ENCODE data around the gene KIF6. TPM values are rescaled to one million over a fixed set of nuclear protein-coding genes. Genes with fewer than 3 reads are reported as not detected.

Gene KIF6
- total and polyA plus RNA-seq, 5 donors: 0.25 to 1.4 (median 0.43) TPM

- Histone ChIP-seq H3K27me3 (ENCODE audit: control insufficient read depth, insufficient read depth) (no peaks in the 10 kb centered on the region), H3K9me3 (ENCODE audit: control insufficient read depth, low read length) (no peaks in the 10 kb centered on the region), H3K4me3 (ENCODE audit: low read length) (no peak overlapping the region), H3K27ac (ENCODE audit: low read length) (no peak overlapping the region), H3K4me1 (ENCODE audit: control insufficient read depth, insufficient read depth, low read length) (no peaks in the 10 kb centered on the region)
- DNase-seq: no peak
- 87% methylated on average over 2 of the region's 2 CpGs for WGBS
- intact Hi-C loops (cut with DNase I): no loop called here
- ATAC-seq: no peak
These were observed 67.7 kb downstream of the KIF6 start for GRCh38 chr6:39657355-39658135.

- no peaks in the 10 kb centered on the region for H3K27me3 ChIP-seq (ENCODE audit: control insufficient read depth, insufficient read depth)
- H3K9me3 ChIP-seq (ENCODE audit: control insufficient read depth, low read length): no peaks in the 10 kb centered on the region
- ATAC-seq (no peak), DNase-seq (no peak)
- intact Hi-C loops (cut with DNase I): no loop called here
- H3K4me1 ChIP-seq (ENCODE audit: control insufficient read depth, insufficient read depth, low read length): no peaks in the 10 kb centered on the region
- H3K4me3 ChIP-seq (ENCODE audit: low read length): no peak overlapping the region
- no peak overlapping the region for H3K27ac ChIP-seq (ENCODE audit: low read length)
- 64% methylated on average over 1 of the region's 1 CpG for WGBS
These were observed 71.1 kb downstream of the KIF6 start for GRCh38 chr6:39654121-39654520.

GRCh38 chr6:39653612-39654011 lies 71.6 kb downstream of the KIF6 start:
- intact Hi-C loops (cut with DNase I): no loop called here
- DNase-seq: no peak

GRCh38 chr6:39649996-39650395 lies 75.2 kb downstream of the KIF6 start:
- no peaks in the 10 kb centered on the region for H3K27me3 ChIP-seq (ENCODE audit: control insufficient read depth, insufficient read depth)
- no peaks in the 10 kb centered on the region for H3K4me1 ChIP-seq (ENCODE audit: control insufficient read depth, insufficient read depth, low read length)
- no peak overlapping the region for H3K4me3 ChIP-seq (ENCODE audit: low read length)
- intact Hi-C loops (cut with DNase I): no loop called here
- DNase-seq (no peak), ATAC-seq (no peak)
- H3K9me3 ChIP-seq (ENCODE audit: control insufficient read depth, low read length): no peaks in the 10 kb centered on the region
- no peak overlapping the region for H3K27ac ChIP-seq (ENCODE audit: low read length)
- WGBS: 59% methylated on average over 2 of the region's 2 CpGs

More at GRCh38 chr6:39653612-39654011, 71.6 kb downstream of the KIF6 start:
- Histone ChIP-seq H3K9me3 (ENCODE audit: control insufficient read depth, low read length) (no peaks in the 10 kb centered on the region), H3K27me3 (ENCODE audit: control insufficient read depth, insufficient read depth) (no peaks in the 10 kb centered on the region), H3K4me3 (ENCODE audit: low read length) (no peak overlapping the region), H3K4me1 (ENCODE audit: control insufficient read depth, insufficient read depth, low read length) (no peaks in the 10 kb centered on the region), H3K27ac (ENCODE audit: low read length) (no peak overlapping the region)
- WGBS: 54% methylated on average over 2 of the region's 2 CpGs
- no peak for ATAC-seq

GRCh38 chr6:39646751-39647420 lies 78.3 kb downstream of the KIF6 start:
- DNase-seq (no peak), ATAC-seq (no peak)
- H3K4me1 ChIP-seq (ENCODE audit: control insufficient read depth, insufficient read depth, low read length): no peaks in the 10 kb centered on the region
- intact Hi-C loops (cut with DNase I): no loop called here
- no peak overlapping the region for H3K4me3 ChIP-seq (ENCODE audit: low read length)
- no peak overlapping the region for H3K27ac ChIP-seq (ENCODE audit: low read length)
- H3K9me3 ChIP-seq (ENCODE audit: control insufficient read depth, low read length): no peaks in the 10 kb centered on the region
- H3K27me3 ChIP-seq (ENCODE audit: control insufficient read depth, insufficient read depth): no peaks in the 10 kb centered on the region
- 66% methylated on average over 5 of the region's 5 CpGs for WGBS

GRCh38 chr6:39642270-39642669 lies 82.9 kb downstream of the KIF6 start:
- Histone ChIP-seq H3K27ac (ENCODE audit: low read length) (no peak overlapping the region), H3K4me1 (ENCODE audit: control insufficient read depth, insufficient read depth, low read length) (no peaks in the 10 kb centered on the region), H3K27me3 (ENCODE audit: control insufficient read depth, insufficient read depth) (no peaks in the 10 kb centered on the region), H3K4me3 (ENCODE audit: low read length) (no peak overlapping the region), H3K9me3 (ENCODE audit: control insufficient read depth, low read length) (no peaks in the 10 kb centered on the region)
- WGBS: 50% methylated on average over 2 of the region's 2 CpGs
- DNase-seq (no peak), ATAC-seq (no peak)
- intact Hi-C loops (cut with DNase I): no loop called here

GRCh38 chr6:39638126-39638822 lies 86.9 kb downstream of the KIF6 start:
- WGBS: 98% methylated on average over 1 of the region's 1 CpG
- no peak for DNase-seq

GRCh38 chr6:39634646-39635341 lies 90.4 kb downstream of the KIF6 start:
- intact Hi-C loops (cut with DNase I): no loop called here
- Histone ChIP-seq H3K9me3 (ENCODE audit: control insufficient read depth, low read length) (no peaks in the 10 kb centered on the region), H3K27me3 (ENCODE audit: control insufficient read depth, insufficient read depth) (no peaks in the 10 kb centered on the region), H3K4me3 (ENCODE audit: low read length) (no peak overlapping the region), H3K4me1 (ENCODE audit: control insufficient read depth, insufficient read depth, low read length) (no peaks in the 10 kb centered on the region), H3K27ac (ENCODE audit: low read length) (no peak overlapping the region)
- DNase-seq: no peak
- no peak for ATAC-seq
- 69% methylated on average over 3 of the region's 3 CpGs for WGBS

More at GRCh38 chr6:39638126-39638822, 86.9 kb downstream of the KIF6 start:
- Histone ChIP-seq H3K4me3 (ENCODE audit: low read length) (no peak overlapping the region), H3K9me3 (ENCODE audit: control insufficient read depth, low read length) (no peaks in the 10 kb centered on the region), H3K4me1 (ENCODE audit: control insufficient read depth, insufficient read depth, low read length) (no peaks in the 10 kb centered on the region), H3K27ac (ENCODE audit: low read length) (no peak overlapping the region), H3K27me3 (ENCODE audit: control insufficient read depth, insufficient read depth) (no peaks in the 10 kb centered on the region)
- ATAC-seq: no peak
- intact Hi-C loops (cut with DNase I): no loop called here

GRCh38 chr6:39625209-39625608 lies 100.0 kb downstream of the KIF6 start:
- ATAC-seq (no peak), DNase-seq (no peak)
- Histone ChIP-seq H3K27ac (ENCODE audit: low read length) (no peak overlapping the region), H3K4me3 (ENCODE audit: low read length) (no peak overlapping the region), H3K4me1 (ENCODE audit: control insufficient read depth, insufficient read depth, low read length) (no peaks in the 10 kb centered on the region), H3K27me3 (ENCODE audit: control insufficient read depth, insufficient read depth) (no peaks in the 10 kb centered on the region), H3K9me3 (ENCODE audit: control insufficient read depth, low read length) (no peaks in the 10 kb centered on the region)
- WGBS: 88% methylated on average over 2 of the region's 2 CpGs
- intact Hi-C loops (cut with DNase I): no loop called here

GRCh38 chr6:39623750-39624149 lies 101.5 kb downstream of the KIF6 start:
- ATAC-seq (no peak), DNase-seq (no peak)
- no peak overlapping the region for H3K27ac ChIP-seq (ENCODE audit: low read length)
- H3K4me1 ChIP-seq (ENCODE audit: control insufficient read depth, insufficient read depth, low read length): no peaks in the 10 kb centered on the region
- no peaks in the 10 kb centered on the region for H3K9me3 ChIP-seq (ENCODE audit: control insufficient read depth, low read length)
- intact Hi-C loops (cut with DNase I): no loop called here
- H3K4me3 ChIP-seq (ENCODE audit: low read length): no peak overlapping the region
- no peaks in the 10 kb centered on the region for H3K27me3 ChIP-seq (ENCODE audit: control insufficient read depth, insufficient read depth)
- WGBS: 64% methylated on average over 4 of the region's 4 CpGs

- no peak overlapping the region for H3K4me3 ChIP-seq (ENCODE audit: low read length)
- no peak overlapping the region for H3K27ac ChIP-seq (ENCODE audit: low read length)
- DNase-seq (no peak), ATAC-seq (no peak)
- no peaks in the 10 kb centered on the region for H3K9me3 ChIP-seq (ENCODE audit: control insufficient read depth, low read length)
- no peaks in the 10 kb centered on the region for H3K27me3 ChIP-seq (ENCODE audit: control insufficient read depth, insufficient read depth)
- H3K4me1 ChIP-seq (ENCODE audit: control insufficient read depth, insufficient read depth, low read length): no peaks in the 10 kb centered on the region
- intact Hi-C loops (cut with DNase I): no loop called here
- WGBS: 81% methylated on average over 3 of the region's 3 CpGs
These were observed 107.7 kb downstream of the KIF6 start for GRCh38 chr6:39617520-39617919.

Data from right cardiac atrium (tissue), 5 donors.